ENCODE measurements around the gene PDE6B.

PDE6B gene

GRCh38 chr4:702618-703048, 77.3 kb downstream of the PDE6B start:
- TF ChIP-seq TAF1 (IDR thresholded peaks at IDR 0.05; ENCODE audit: borderline replicate concordance, insufficient read depth, low read length) (no peak), FOXP2 (optimal IDR thresholded peaks at IDR 0.05; ENCODE audit: borderline replicate concordance, extremely low read depth, extremely low read length, insufficient read depth) (no peak), REST (IDR thresholded peaks at IDR 0.05; ENCODE audit: insufficient read depth in 1 of 2, low read depth in 2 of 2, low read length in 2 of 2) (no peak), POLR2AphosphoS5 (IDR thresholded peaks at IDR 0.05; ENCODE audit: low read depth, low read length) (no peak), SIN3A (IDR thresholded peaks at IDR 0.05; ENCODE audit: borderline replicate concordance, insufficient read depth, low read length) (no peak)

- TF ChIP-seq POLR2AphosphoS5 (IDR thresholded peaks at IDR 0.05; ENCODE audit: low read depth, low read length) (no peak), TAF1 (IDR thresholded peaks at IDR 0.05; ENCODE audit: borderline replicate concordance, insufficient read depth, low read length) (no peak), SIN3A (IDR thresholded peaks at IDR 0.05; ENCODE audit: borderline replicate concordance, insufficient read depth, low read length) (no peak), REST (IDR thresholded peaks at IDR 0.05; ENCODE audit: insufficient read depth in 1 of 2, low read depth in 2 of 2, low read length in 2 of 2) (no peak), FOXP2 (optimal IDR thresholded peaks at IDR 0.05; ENCODE audit: borderline replicate concordance, extremely low read depth, extremely low read length, insufficient read depth) (no peak)
These were observed 78.2 kb downstream of the PDE6B start for GRCh38 chr4:703336-704197.

GRCh38 chr4:704198-704891, 79.0 kb downstream of the PDE6B start:
- no peak for TF ChIP-seq SIN3A (IDR thresholded peaks at IDR 0.05; ENCODE audit: borderline replicate concordance, insufficient read depth, low read length)
- TF ChIP-seq FOXP2 (optimal IDR thresholded peaks at IDR 0.05; ENCODE audit: borderline replicate concordance, extremely low read depth, extremely low read length, insufficient read depth) = no peak
- no peak for TF ChIP-seq TAF1 (IDR thresholded peaks at IDR 0.05; ENCODE audit: borderline replicate concordance, insufficient read depth, low read length)
- TF ChIP-seq REST (IDR thresholded peaks at IDR 0.05; ENCODE audit: insufficient read depth in 1 of 2, low read depth in 2 of 2, low read length in 2 of 2) = no peak
- no peak for TF ChIP-seq POLR2AphosphoS5 (IDR thresholded peaks at IDR 0.05; ENCODE audit: low read depth, low read length)

- TF ChIP-seq FOXP2 (optimal IDR thresholded peaks at IDR 0.05; ENCODE audit: borderline replicate concordance, extremely low read depth, extremely low read length, insufficient read depth) = no peak
- TF ChIP-seq REST (IDR thresholded peaks at IDR 0.05; ENCODE audit: insufficient read depth in 1 of 2, low read depth in 2 of 2, low read length in 2 of 2) = no peak
These were observed 79.6 kb downstream of the PDE6B start for GRCh38 chr4:704971-705277.
